HG03066 (cell line): ENCODE data around the gene KIAA1217.

ENCODE experiments used
- ATAC-seq: cut with Tn5 transposase; IDR thresholded peaks from one replicate; pipeline ENCODE4 v1.9.1; 2021; ENCODE audit warnings: low read depth; ENCODE audit not compliant: unreplicated experiment

The KIAA1217 gene

DNA sequence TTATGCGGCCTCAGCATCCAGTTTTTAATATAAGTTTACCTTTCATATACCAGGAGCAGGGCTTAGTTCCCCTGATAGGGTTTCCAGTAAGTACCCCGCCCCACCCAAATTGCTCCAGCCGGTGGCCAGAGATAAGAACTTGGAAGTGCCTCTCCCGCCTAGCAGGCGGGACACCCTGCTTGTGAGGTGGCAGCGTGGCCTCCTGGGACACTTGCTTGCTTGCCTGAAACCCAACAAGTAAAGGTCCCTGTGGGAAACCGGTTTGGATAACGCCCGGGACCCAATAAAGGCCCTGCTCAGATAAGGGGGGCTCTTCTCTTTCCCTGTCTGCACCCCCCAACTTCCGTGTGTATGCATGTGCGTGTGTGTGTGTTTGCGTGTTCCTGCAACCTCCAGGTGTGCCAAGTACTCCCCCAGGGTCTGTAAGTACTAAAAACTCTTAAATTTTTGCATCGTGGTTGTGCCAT lies 360.4 kb downstream of the KIAA1217 start:
- no peak for ATAC-seq

DNA sequence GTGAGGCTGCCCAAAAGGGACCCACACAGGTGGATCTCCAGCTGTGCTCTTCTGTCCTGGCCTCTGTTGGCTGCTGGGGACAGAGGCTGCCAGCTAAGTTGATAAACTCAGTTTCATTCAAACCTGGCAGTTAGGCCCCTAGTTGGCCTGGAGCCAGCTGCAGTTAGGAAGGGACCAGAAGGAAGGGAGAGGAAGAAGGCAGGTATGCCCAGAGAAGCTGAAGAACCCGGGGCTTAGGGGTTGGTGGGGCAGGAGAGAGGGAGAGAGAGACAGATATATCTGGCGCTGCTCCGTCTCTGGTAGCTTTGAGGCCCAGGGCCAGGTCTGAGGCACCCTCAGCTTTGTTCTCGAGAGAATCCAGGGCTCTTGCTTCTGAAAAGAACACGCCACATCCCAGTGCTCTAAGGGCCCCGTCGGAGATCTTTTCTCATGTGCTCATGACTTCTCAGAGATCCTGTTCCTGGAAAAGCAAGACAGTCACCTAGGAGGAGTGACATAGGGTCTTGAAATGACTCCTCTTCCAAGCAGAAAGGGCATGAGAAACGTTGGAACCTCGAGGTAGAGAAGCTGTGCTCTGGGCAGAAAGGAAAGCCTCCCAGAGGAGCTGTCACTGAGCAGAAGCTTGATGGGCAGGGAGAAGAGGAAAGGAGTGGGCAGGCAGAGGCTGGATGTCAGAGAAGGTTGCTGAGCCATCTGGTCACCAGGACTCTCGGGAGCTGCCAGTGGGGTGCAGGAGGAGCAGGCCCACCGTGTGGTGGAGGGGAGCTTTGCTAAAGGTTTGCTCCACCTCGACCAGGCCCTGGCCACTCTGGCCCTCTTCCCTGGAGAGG lies 361.1 kb downstream of the KIAA1217 start:
- ATAC-seq, result no peak

DNA sequence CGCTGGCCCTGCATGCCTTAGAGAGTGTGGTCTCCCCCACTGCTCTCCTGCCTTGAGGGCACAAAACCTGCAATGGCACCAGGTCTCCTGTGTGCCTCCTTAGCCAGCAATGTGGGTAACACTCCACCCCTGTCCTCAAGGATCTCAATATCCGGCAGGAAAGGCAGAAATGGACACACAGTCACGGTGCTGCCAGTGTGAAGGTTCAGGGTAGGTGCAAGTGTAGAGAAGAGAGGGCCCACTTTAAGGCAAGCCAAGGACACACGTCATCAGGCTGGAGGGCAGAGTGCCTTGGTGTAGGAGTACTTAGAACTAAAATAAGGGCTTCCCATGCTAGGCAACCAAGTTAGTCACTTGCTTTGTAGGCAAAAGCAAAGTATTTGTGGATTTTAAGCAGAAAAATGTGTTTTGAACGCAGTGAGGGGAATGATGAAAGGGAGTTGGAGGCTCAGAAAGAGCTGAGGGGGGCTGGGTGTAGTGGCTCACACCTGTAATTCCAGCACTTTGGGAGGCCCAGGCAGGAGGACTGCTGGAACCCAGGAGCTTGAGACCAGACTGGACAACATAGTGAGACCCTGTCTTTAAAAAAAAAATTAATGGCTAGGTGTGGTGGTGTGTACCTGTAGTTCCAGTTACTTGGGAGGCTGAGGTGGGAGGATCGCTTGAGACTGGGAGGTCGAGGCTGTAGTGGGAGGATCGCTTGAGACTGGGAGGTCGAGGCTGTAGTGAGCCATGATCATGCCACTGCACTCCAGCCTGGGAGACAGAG lies 361.9 kb downstream of the KIAA1217 start:
- ATAC-seq, result no peak

DNA sequence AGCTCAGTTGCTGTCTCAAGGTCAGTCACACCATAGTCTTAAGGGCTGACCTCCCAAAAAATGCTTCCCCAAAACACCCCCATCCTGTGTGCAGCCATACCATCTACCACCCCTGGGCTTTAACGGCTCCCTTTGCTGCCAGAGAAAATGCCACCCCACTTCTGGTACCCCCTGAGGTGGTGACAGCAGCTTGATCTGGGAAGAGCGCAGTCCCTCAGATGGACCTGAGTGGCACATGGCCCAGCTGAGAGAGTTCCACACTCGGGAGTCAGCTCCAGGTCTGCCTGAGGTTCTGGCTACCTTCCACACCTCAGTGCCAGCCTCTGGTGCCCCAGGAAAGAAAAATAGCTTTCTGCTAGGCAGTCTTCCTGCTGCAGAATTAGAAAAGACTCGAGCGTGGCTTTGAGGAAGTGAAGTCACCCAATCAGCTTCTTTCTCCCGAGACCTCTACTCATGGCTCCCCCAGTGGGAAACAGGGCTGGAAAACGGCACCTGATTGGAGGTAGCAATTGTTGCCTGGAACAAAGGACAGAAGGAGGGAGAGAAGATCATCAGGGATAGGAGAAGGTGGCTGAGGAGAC lies 363.0 kb downstream of the KIAA1217 start:
- ATAC-seq, result no peak

DNA sequence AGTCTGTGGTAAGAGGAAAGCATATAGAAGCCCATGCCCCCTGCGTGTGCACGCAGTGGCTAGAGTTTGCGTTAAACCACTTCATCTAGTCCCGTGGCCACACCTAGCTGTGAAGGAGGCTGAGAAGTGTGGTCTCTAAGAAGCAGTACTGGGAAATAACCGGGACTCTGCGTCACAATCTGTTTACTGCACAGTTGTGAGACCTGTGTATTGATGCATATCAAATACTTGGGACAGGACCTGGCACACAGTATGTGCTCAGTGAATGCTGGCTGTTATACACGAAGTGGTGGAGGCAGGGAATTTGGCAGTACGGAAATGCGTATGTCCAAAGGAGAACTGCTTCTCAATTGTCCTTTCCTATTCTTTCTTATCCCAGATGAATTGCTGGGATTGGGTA lies 365.2 kb downstream of the KIAA1217 start:
- no peak for ATAC-seq

DNA sequence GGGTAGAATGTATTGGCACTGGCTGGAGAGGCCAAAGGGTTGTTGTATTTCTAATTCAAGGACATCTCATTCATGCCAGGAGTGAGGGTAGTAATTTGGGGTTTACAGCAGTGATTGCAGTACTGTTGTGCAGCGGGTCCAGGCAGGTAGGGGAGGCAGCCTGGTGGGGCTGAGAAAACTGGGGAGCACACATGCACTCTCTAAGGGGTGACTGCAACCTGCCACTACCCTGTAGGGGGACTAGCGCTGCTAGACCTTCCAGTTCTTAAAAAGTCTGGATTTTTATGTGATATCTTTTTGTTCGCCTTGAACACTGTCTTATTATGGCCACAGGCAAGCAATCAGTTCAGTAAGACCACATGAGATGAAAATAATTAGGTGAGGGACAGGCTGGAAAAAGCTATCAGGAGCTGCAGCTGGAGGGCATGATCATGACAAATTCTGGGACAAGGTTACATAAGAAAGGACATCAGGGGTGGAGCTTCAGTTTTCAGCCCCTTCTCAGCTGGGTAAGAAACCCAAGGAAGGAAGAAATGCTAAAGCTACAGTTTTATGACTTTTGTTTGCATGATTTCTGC lies 365.7 kb downstream of the KIAA1217 start:
- no peak for ATAC-seq

DNA sequence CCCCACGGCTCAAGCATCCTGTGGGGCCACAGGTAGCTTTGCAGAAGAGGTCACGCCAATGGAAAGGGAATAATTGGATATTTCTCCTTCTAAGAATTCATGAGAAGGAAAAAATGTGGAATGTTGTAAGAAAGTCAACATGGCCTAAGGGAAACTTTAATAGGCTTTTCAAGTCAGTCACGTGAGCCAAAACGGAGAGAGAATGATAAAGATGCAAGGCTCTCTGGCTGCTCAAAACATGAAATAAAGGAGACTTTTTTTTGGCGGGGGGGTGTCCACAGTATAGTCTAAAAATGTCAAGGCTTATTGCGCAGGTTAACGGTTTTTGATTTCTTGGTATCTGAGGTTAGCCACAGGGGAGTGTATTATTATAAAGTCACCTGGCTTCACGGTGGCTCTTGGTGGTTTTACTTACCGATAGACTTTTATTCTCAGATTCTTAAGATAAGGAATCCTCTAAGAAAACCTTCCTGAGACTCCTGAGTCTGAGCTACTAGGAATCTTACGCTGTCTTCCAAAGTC lies 366.6 kb downstream of the KIAA1217 start:
- ATAC-seq, result no peak

DNA sequence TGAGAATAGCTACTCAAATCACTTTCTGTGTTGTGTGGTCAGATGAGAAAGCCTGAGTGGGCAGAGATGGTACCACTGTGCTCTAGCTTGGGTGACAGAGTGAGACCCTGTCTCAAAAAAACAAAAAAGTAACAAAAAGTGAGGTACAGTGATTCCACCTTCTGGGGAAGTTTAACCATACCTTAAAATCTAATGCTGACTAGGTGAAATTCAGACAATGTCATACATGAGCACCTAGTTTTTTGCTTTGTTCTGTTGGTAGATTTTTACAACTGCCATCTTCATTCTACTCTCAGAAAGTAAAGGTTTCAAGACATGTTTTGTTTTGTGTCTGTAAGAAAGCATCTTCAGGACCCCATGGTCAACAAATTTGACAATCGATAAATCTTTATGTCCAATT lies 370.5 kb downstream of the KIAA1217 start:
- no peak for ATAC-seq

DNA sequence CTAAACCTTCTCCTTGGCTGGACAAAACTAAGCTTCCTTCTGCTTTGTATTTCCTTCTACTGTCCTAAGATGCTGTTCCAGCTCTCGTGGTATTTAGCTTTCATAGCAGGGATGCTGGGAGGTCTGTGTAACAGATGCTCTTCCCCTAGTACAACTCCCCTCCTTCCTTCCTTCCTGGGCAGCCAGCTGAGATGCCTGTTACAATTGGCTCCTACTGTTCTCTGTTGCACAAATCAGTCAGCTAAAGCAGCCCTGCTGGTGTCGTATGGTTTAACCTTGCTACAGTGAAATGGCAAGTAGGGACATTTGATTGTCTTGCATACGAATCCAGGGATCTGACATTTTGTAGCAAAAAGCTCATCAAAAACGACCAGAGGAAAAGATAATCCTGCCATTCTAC lies 371.0 kb downstream of the KIAA1217 start:
- ATAC-seq, result no peak

DNA sequence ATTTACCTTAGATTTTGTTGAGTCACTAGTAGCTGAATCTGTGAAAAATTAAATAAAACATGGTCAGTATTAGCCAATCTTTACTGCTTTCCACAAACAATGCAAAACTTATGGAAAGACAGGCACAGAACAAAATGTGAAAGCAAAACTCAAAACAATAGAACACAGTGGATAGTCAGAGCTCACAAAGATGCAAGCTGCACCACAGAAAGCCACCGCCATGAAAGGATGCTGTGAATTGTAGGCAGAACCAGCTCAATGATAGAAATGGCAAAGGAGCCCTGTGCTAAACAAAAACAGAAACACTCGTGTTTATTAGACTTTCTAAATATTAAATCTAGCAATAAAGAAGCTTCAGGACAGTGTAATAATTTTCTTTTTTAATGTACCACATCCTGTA lies 380.3 kb downstream of the KIAA1217 start:
- no peak for ATAC-seq

DNA sequence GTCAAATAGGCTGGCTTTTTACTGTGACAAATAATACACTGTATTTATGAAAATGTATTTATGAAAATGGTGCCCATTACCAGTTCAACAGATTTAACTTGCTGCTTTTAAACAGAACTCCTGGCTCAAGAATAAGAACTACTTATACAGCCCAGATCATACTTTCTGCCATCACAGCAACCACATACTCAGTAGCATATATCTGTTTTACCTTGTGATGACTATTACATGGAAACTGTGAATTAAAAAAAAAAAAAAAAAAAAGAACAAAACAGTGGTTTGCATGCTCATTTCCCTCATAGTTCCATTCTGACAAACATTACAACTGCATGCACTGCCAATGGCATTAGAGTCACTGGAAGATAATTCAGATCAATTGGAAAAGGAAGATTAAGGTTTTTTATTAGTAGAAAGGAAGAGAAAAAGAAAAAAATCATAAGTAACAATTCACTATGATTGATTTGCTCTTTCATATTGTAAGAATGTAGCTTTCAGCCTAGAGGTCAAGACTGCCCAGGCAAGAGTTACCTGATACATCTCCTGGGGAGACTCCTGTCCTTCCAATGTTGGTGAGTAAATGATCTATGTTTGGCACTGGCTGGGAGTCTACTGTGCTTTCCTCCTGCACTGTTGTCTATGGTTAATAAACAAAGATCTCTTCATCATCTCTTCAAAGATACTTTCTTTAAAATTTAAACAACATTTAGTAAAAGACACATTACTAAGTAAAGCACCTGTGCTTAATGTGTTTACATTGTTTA lies 381.9 kb downstream of the KIAA1217 start:
- ATAC-seq, result no peak

DNA sequence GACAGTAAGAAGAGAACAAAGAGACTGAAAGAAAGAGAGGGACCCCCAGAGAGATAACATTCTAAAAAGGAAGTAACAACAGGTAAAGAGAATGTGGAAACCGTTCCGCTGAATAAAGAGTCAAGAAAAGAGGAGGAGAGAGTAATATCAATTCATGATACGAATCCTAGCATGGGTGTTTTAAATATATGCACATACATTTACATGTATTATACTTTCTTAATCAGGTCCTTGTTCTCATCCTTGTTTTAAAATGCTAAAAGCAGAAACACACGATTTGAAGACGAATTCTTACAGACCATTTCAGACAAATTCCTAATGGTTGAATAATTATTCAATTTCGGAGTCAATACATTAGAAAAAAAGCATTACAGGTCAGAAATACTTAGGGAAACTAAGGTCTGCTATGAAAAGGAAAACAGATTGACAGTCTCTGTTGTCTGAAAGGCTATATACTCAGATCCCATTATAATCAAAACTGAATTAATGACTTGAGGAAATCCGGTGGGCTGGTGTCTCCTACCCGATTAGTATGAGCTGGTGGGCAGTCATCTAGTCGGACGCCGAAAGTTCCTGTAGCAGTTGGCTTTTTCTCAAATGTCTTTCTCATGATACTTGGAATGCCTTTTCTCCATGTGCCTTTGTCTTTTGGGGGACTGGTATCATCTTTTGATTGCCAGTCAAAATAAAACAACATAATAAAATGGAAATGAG lies 387.4 kb downstream of the KIAA1217 start:
- no peak for ATAC-seq

DNA sequence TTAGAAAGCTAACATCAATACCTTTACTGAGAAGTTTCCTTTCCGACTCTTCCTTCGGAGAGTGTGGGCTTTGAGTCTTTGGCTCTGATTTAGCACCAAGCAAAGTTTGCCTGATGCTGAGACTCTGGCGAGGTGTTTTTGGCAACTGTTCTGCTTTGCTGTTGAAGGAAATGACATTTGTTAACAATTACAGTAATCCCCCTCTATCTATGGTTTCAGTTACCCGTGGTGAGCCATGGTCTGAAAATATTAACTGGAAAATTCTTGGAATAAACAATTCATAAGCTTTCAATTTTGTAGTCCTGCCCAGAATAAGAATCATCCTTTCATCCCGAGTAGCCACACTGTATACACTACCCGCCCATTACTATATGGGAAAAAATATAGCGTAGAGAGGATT lies 388.5 kb downstream of the KIAA1217 start:
- no peak for ATAC-seq
